SK-N-SH (cell line): ENCODE measurements around the gene MAST1. TPM values are rescaled to one million over a fixed set of nuclear protein-coding genes. Genes with fewer than 3 reads are reported as not detected.

ENCODE experiments used
- CTCF ChIA-PET: fragments of 300-600, 350-600 bp; formaldehyde crosslinking; extraction: SDS; loops from one replicate; lab custom pipeline; 2021; lab: Yijun Ruan, JAX
- POLR2A ChIA-PET: fragments of 350-600 bp; sonication (Branson Sonifier 250); formaldehyde crosslinking; extraction: SDS; loops from one replicate; lab custom pipeline; 2020; ENCODE audit warnings: antibody characterized with exemption, inconsistent platforms; lab: Yijun Ruan, JAX
- DNase-seq: peaks from one replicate; pipeline ENCODE4 v3.0.0; 2012
- H2AFZ ChIP-seq: fragments of 200-600 bp; sonication (generic); 2 replicates; pipeline ENCODE4 v1.8.1; 2016; ENCODE audit warnings: antibody characterized with exemption, mild to moderate bottlenecking, low read depth
- H3F3A ChIP-seq: fragments of 200-600 bp; sonication (generic); replicated peaks from 2 replicates; pipeline ENCODE3; 2016; ENCODE audit warnings: antibody characterized with exemption, mild to moderate bottlenecking; ENCODE audit not compliant: insufficient read depth
- H3K27ac ChIP-seq, 2 experiments: fragments of 200-500 bp in 1 of 2; fragments of 200-600 bp in 1 of 2; sonication (Bioruptor generic) in 1 of 2; sonication (generic), shearing (Covaris generic) in 1 of 2; 2 replicates each; pipeline versions ENCODE4 v1.5.1 to v1.6.1; 2014 to 2016; ENCODE audit warnings: low read depth in 2 of 2, inconsistent platforms in 1 of 2, low read length in 1 of 2, mild to moderate bottlenecking in 1 of 2, mixed read lengths in 1 of 2
- H3K27me3 ChIP-seq: fragments of 200-600 bp; sonication (generic), shearing (Covaris generic); 2 replicates; pipeline ENCODE4 v1.6.1; 2016; ENCODE audit warnings: mixed run types; ENCODE audit not compliant: insufficient read depth
- H3K36me3 ChIP-seq, 2 experiments: fragments of 200-500 bp in 1 of 2; fragments of 200-600 bp in 1 of 2; sonication (Bioruptor generic) in 1 of 2; sonication (generic) in 1 of 2; replicated peaks in 1 of 2; 2 replicates each; pipeline versions ENCODE3 to v1.5.1; 2014 to 2016; ENCODE audit warnings: low read length in 1 of 2, mild to moderate bottlenecking in 1 of 2; ENCODE audit not compliant: insufficient read depth in 2 of 2, control insufficient read depth in 1 of 2
- H3K4me1 ChIP-seq, 2 experiments: fragments of 200-500 bp in 1 of 2; fragments of 200-600 bp in 1 of 2; sonication (Bioruptor generic) in 1 of 2; sonication (generic), shearing (Covaris generic) in 1 of 2; 2 replicates each; pipeline versions ENCODE4 v1.5.1 to v1.6.1; 2014 to 2016; ENCODE audit warnings: low read depth in 1 of 2, low read length in 1 of 2, mixed run types in 1 of 2; ENCODE audit not compliant: insufficient read depth in 2 of 2, control insufficient read depth in 1 of 2
- H3K4me2 ChIP-seq: fragments of 200-600 bp; sonication (generic), shearing (Covaris generic); 2 replicates; pipeline ENCODE4 v1.6.1; 2017; ENCODE audit warnings: mixed run types
- H3K4me3 ChIP-seq, 2 experiments: fragments of 200-500 bp in 1 of 2; fragments of 200-600 bp in 1 of 2; sonication (Bioruptor generic) in 1 of 2; sonication (generic), shearing (Covaris generic) in 1 of 2; 2 replicates each; pipeline versions ENCODE4 v1.5.1 to v1.8.1; 2014 to 2016; ENCODE audit warnings: low read depth in 2 of 2, inconsistent platforms in 1 of 2, low read length in 1 of 2, mild to moderate bottlenecking in 1 of 2, mixed read lengths in 1 of 2, moderate library complexity in 1 of 2
- H3K79me2 ChIP-seq: fragments of 200-600 bp; sonication (generic); 2 replicates; pipeline ENCODE4 v1.8.1; 2017; ENCODE audit warnings: mild to moderate bottlenecking; ENCODE audit not compliant: insufficient read depth
- H3K9ac ChIP-seq: fragments of 200-600 bp; sonication (generic); 2 replicates; pipeline ENCODE4 v1.6.1; 2017; ENCODE audit warnings: mixed run types
- H3K9me2 ChIP-seq: fragments of 200-600 bp; sonication (generic); 2 replicates; pipeline ENCODE4 v1.6.1; 2017; ENCODE audit warnings: mixed run types
- H3K9me3 ChIP-seq: fragments of 200-600 bp; sonication (generic); 2 replicates; pipeline ENCODE4 v1.6.1; 2017; ENCODE audit warnings: mixed run types, mild to moderate bottlenecking, moderate library complexity
- H4K20me1 ChIP-seq: fragments of 200-600 bp; sonication (generic); 2 replicates; pipeline ENCODE4 v1.6.1; 2017; ENCODE audit warnings: mild to moderate bottlenecking, mixed run types; ENCODE audit not compliant: insufficient read depth
- EP300 ChIP-seq, 2 experiments: IDR thresholded peaks; 2 replicates each; pipeline versions ENCODE4 v1.4.0 to v1.6.1; 2012; ENCODE audit warnings: borderline replicate concordance in 1 of 2, low read depth in 1 of 2, low read length in 1 of 2
- FOSL2 ChIP-seq: IDR thresholded peaks from 2 replicates; pipeline ENCODE4 v1.4.0; 2012; ENCODE audit warnings: low read depth, mild to moderate bottlenecking, moderate library complexity, borderline replicate concordance
- FOXM1 ChIP-seq: IDR thresholded peaks from 2 replicates; pipeline ENCODE4 v1.4.0; 2012; ENCODE audit warnings: low read depth, mild to moderate bottlenecking
- JUND ChIP-seq: IDR thresholded peaks from 2 replicates; pipeline ENCODE4 v1.4.0; 2012
- MXI1 ChIP-seq: IDR thresholded peaks from 2 replicates; pipeline ENCODE4 v1.6.1; 2012; ENCODE audit warnings: mild to moderate bottlenecking, low read depth, low read length, improper control_type of control experiment
- RAD21 ChIP-seq: IDR thresholded peaks from 2 replicates; pipeline ENCODE4 v1.6.1; 2012; ENCODE audit warnings: mild to moderate bottlenecking, low read length
- RCOR1 ChIP-seq: fragments of 150-350 bp; IDR thresholded peaks from 2 replicates; pipeline ENCODE4 v1.6.1; 2017; ENCODE audit warnings: antibody characterized with exemption, low read length
- RFX5 ChIP-seq: IDR thresholded peaks from 2 replicates; pipeline ENCODE4 v1.6.1; 2012; ENCODE audit warnings: mild to moderate bottlenecking, improper control_type of control experiment, low read length
- RXRA ChIP-seq: IDR thresholded peaks from 2 replicates; pipeline ENCODE4 v1.4.0; 2012; ENCODE audit warnings: low read depth, mild to moderate bottlenecking, borderline replicate concordance
- SMC3 ChIP-seq: IDR thresholded peaks from 2 replicates; pipeline ENCODE4 v1.6.1; 2012; ENCODE audit warnings: low read depth, low read length, improper control_type of control experiment
- TEAD4 ChIP-seq: IDR thresholded peaks from 2 replicates; pipeline ENCODE4 v1.4.0; 2012; ENCODE audit warnings: mild to moderate bottlenecking, borderline replicate concordance; ENCODE audit not compliant: insufficient read depth
- YY1 ChIP-seq: IDR thresholded peaks from 2 replicates; pipeline ENCODE4 v1.4.0; 2012; ENCODE audit warnings: low read depth, mild to moderate bottlenecking
- WGBS: methylation state at CpG from one replicate; pipeline ENCODE4 v1.1.6; 2017; ENCODE audit warnings: low lambda C conversion rate; 5-methylcytosine and 5-hydroxymethylcytosine counted together
- polyA plus RNA-seq, 3 experiments: library from polyadenylated mRNA; depleted of rRNA; stranded (reverse); fragments of >200 nt; gene quantifications; 2 replicates each; pipeline ENCODE4 v1.2.3, GENCODE V29; 2012
- TF ChIP-seq, protein P1 (sequence below): IDR thresholded peaks from 2 replicates; pipeline ENCODE4 v1.4.0; 2012; ENCODE audit warnings: low read depth, borderline replicate concordance
- TF ChIP-seq, protein P2 (sequence below): IDR thresholded peaks from 2 replicates; pipeline ENCODE4; 2012
- TF ChIP-seq, protein P3 (sequence below): fragments of 150-350 bp; IDR thresholded peaks from 2 replicates; pipeline ENCODE4 v1.6.1; 2016; ENCODE audit warnings: mild to moderate bottlenecking, low read depth, low read length
- TF ChIP-seq, protein P4 (sequence below): IDR thresholded peaks from 2 replicates; pipeline ENCODE4 v1.6.1; 2012; ENCODE audit warnings: mild to moderate bottlenecking, low read depth, low read length, moderate library complexity
- TF ChIP-seq, protein P5 (sequence below): IDR thresholded peaks from 2 replicates; pipeline ENCODE4 v1.4.0; 2012; ENCODE audit warnings: low read depth
- TF ChIP-seq, protein P6 (sequence below): fragments of 150-350 bp; IDR thresholded peaks from 2 replicates; pipeline ENCODE4 v1.6.1; 2017; ENCODE audit warnings: antibody characterized with exemption, low read length, low read depth, borderline replicate concordance

MAST1 gene
- polyA plus RNA-seq, 1 of the 3 experiments (the other 2 are of a cell fraction): 9.7 TPM

DNA sequence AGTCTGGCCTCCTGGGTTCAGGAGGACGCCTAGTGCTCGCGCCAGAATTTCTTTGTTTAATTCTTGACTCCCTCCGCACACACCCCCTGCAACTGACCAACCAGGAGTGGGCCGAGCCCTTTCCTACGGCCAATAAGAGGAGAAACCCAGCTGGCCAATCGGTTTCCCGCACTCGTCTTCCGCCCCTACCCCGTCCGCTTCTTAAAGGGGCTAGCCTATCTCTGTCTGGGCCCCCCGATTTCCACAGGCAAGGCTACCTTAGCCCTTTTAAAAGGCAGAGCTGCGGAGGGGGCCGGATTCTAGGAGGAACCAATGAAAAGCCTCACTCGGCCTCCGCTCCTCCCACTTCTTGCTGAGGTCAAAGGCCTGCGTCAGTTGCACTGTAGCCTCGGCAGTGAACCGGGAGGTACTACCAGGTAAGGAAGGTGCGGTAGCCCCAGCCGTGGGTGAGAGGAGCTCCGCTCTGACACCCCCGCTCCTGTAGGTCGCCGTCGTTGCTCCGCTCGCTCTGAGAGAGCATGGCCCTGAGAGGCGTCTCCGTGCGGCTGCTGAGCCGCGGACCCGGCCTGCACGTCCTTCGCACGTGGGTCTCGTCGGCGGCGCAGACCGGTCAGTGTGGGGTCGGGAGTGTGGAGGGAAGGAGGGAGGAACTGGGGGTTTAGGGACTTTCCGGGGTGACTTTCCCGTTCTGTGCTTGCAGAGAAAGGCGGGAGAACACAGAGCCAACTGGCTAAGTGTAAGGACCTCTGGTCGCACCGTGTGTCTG lies 52.7 kb downstream of the MAST1 start, which contains the start of gene GCDH (continued):
- TF ChIP-seq, protein P1, sequence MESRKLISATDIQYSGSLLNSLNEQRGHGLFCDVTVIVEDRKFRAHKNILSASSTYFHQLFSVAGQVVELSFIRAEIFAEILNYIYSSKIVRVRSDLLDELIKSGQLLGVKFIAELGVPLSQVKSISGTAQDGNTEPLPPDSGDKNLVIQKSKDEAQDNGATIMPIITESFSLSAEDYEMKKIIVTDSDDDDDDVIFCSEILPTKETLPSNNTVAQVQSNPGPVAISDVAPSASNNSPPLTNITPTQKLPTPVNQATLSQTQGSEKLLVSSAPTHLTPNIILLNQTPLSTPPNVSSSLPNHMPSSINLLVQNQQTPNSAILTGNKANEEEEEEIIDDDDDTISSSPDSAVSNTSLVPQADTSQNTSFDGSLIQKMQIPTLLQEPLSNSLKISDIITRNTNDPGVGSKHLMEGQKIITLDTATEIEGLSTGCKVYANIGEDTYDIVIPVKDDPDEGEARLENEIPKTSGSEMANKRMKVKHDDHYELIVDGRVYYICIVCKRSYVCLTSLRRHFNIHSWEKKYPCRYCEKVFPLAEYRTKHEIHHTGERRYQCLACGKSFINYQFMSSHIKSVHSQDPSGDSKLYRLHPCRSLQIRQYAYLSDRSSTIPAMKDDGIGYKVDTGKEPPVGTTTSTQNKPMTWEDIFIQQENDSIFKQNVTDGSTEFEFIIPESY: no peak
- TF ChIP-seq TEAD4 (no peak), RAD21 (no peak), FOSL2 (no peak), YY1 (no peak), EP300 (IDR thresholded peaks at IDR 0.05; ENCODE audit: borderline replicate concordance in 1 of 2, low read depth in 1 of 2, low read length in 1 of 2) (no peak)
- TF ChIP-seq, protein P2, sequence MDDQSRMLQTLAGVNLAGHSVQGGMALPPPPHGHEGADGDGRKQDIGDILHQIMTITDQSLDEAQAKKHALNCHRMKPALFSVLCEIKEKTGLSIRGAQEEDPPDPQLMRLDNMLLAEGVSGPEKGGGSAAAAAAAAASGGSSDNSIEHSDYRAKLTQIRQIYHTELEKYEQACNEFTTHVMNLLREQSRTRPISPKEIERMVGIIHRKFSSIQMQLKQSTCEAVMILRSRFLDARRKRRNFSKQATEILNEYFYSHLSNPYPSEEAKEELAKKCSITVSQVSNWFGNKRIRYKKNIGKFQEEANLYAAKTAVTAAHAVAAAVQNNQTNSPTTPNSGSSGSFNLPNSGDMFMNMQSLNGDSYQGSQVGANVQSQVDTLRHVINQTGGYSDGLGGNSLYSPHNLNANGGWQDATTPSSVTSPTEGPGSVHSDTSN: no peak
- TF ChIP-seq, protein P3, sequence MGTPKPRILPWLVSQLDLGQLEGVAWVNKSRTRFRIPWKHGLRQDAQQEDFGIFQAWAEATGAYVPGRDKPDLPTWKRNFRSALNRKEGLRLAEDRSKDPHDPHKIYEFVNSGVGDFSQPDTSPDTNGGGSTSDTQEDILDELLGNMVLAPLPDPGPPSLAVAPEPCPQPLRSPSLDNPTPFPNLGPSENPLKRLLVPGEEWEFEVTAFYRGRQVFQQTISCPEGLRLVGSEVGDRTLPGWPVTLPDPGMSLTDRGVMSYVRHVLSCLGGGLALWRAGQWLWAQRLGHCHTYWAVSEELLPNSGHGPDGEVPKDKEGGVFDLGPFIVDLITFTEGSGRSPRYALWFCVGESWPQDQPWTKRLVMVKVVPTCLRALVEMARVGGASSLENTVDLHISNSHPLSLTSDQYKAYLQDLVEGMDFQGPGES: no peak; the same call in 1 of the 2 replicates

DNA sequence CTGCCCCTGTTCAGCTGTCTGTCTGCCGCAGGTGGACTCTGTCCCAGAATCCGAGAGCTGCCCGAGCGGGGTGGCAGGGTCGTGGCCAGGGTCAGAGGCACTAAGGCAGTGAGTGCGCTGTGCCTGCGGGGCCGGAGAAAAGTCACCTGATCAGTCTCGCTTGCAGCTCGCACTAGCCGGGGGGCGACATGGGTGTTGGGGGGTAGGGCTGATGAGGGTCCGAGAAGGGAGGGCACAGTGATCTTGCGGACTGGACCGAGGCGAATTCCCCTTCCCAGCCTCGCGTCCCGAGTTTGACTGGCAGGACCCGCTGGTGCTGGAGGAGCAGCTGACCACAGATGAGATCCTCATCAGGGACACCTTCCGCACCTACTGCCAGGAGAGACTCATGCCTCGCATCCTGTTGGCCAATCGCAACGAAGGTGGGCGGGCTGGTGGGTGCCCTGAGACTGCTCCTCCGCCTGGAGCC lies 53.3 kb downstream of the MAST1 start:
- peak overlapping the region; percentile 99 for H3K4me2 ChIP-seq
- WGBS: 4% methylated on average over 9 of the region's 26 CpGs
- peak overlapping the region; percentile 60; the same call in 1 of the 2 replicates for H3K9ac ChIP-seq
- H3K9me3 ChIP-seq: no peaks in the 10 kb centered on the region
- H3K27me3 ChIP-seq: no peaks in the 10 kb centered on the region; the same call in 1 of the 2 replicates
- no peak for DNase-seq
- H4K20me1 ChIP-seq: no peaks in the 10 kb centered on the region
- H3K4me3 ChIP-seq: peak overlapping the region; percentile 80 to 84
- no peaks in the 10 kb centered on the region for H3K9me2 ChIP-seq
- H3F3A ChIP-seq: peaks cover 4% of the 10 kb centered on the region
- peaks cover 6 to 8% of the 10 kb centered on the region in 2 experiments; a peak in 2 of 4 replicates for H3K4me1 ChIP-seq
- H3K79me2 ChIP-seq: peaks cover 13% of the 10 kb centered on the region
- POLR2A ChIA-PET: interaction anchor here (0.5 to 2.3 kb wide), 12 partner anchors 10 to 261 kb away, joined by 3 to 21 read pairs (median 6); partner anchors contain the start of genes CALR, DNASE2, FARSA and SYCE2
- H3K36me3 ChIP-seq: peaks cover 5 to 12% of the 10 kb centered on the region in 2 experiments
- no peak overlapping the region for H3K27ac ChIP-seq
- CTCF ChIA-PET: interaction anchor here (1.0 to 2.7 kb wide), 5 partner anchors 11 to 73 kb away, joined by 3 to 13 read pairs (median 3); partner anchors contain the start of gene DNASE2
- no peak overlapping the region for H2AFZ ChIP-seq
- TF ChIP-seq MXI1 (no peak), SMC3 (no peak), RCOR1 (no peak), JUND (no peak), EP300 (IDR thresholded peaks at IDR 0.05; ENCODE audit: borderline replicate concordance in 1 of 2, low read depth in 1 of 2, low read length in 1 of 2) (no peak), RAD21 (no peak), FOXM1 (no peak), RFX5 (no peak), RXRA (no peak)
- TF ChIP-seq, protein P4, sequence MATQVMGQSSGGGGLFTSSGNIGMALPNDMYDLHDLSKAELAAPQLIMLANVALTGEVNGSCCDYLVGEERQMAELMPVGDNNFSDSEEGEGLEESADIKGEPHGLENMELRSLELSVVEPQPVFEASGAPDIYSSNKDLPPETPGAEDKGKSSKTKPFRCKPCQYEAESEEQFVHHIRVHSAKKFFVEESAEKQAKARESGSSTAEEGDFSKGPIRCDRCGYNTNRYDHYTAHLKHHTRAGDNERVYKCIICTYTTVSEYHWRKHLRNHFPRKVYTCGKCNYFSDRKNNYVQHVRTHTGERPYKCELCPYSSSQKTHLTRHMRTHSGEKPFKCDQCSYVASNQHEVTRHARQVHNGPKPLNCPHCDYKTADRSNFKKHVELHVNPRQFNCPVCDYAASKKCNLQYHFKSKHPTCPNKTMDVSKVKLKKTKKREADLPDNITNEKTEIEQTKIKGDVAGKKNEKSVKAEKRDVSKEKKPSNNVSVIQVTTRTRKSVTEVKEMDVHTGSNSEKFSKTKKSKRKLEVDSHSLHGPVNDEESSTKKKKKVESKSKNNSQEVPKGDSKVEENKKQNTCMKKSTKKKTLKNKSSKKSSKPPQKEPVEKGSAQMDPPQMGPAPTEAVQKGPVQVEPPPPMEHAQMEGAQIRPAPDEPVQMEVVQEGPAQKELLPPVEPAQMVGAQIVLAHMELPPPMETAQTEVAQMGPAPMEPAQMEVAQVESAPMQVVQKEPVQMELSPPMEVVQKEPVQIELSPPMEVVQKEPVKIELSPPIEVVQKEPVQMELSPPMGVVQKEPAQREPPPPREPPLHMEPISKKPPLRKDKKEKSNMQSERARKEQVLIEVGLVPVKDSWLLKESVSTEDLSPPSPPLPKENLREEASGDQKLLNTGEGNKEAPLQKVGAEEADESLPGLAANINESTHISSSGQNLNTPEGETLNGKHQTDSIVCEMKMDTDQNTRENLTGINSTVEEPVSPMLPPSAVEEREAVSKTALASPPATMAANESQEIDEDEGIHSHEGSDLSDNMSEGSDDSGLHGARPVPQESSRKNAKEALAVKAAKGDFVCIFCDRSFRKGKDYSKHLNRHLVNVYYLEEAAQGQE: no peak
- TF ChIP-seq, protein P5, sequence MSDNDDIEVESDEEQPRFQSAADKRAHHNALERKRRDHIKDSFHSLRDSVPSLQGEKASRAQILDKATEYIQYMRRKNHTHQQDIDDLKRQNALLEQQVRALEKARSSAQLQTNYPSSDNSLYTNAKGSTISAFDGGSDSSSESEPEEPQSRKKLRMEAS: no peak
- TF ChIP-seq, protein P6, sequence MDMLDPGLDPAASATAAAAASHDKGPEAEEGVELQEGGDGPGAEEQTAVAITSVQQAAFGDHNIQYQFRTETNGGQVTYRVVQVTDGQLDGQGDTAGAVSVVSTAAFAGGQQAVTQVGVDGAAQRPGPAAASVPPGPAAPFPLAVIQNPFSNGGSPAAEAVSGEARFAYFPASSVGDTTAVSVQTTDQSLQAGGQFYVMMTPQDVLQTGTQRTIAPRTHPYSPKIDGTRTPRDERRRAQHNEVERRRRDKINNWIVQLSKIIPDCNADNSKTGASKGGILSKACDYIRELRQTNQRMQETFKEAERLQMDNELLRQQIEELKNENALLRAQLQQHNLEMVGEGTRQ: no peak
